ENCODE data around the gene BCDIN3D.

BCDIN3D gene

DNA sequence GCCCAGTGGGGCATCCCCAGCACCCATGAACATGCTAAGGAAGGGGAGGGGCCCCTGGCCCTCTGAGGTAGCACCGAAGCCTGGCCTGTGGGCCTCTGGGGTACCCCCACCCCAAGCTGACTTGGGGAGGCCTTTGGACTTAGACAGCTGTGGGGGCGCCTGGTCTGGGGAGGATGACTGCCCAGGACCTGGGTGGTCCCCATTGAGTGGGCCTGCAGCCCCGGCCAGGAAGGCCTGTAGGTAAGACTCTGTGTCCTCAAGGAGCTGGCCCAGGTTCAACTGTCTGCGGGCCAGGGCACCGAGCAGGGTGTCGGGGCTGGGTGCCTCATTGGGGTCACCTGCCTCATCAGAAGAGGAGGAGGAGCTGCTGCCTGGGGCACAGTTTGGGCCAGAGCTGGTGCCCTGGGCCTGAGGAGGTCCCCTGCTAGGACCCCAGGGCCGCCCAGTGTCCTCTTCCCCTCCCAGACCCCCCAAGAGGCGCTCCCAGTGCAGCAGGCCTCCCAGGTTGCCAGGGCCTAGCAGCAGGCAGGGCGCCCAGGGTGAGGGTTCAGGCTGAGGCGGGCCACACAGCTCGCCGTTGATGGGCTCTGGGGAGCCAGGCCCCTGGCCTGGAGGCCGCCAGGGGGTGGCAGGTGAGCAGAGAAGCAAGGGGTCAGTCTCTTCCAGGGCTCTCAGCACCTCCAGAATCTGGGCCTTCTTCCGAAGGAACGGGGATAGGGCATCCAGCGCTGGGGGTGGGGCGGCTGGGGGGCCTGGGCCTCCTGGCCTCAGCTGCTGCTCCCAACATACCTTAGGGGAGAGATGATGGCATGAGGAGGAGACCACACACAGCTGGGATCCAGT lies 46.1 kb downstream of the BCDIN3D start:
- DNase-seq (ENCODE audit: low read depth, low spot score), result no peak

DNA sequence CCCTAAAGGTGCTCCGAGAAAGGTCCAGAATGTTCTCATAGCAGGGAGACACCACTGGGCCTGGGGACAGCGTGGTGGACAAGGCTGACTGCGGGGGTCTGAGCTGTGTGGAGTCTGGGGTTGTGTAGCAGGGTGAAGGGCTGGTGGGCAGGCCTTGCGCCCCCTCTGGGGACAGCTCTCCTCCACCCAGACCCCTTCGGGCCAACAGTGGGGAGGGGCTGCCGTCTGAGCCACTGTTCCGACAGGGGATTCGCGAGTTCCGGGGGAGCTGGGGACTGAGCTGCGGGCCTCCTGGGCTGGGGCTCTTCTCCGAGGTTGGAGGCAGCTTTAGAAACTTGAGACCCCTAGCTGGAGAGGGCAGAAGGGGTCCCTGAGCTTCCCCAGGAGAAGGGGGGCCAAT lies 46.8 kb downstream of the BCDIN3D start:
- DNase-seq (ENCODE audit: low read depth, low spot score), result no peak

DNA sequence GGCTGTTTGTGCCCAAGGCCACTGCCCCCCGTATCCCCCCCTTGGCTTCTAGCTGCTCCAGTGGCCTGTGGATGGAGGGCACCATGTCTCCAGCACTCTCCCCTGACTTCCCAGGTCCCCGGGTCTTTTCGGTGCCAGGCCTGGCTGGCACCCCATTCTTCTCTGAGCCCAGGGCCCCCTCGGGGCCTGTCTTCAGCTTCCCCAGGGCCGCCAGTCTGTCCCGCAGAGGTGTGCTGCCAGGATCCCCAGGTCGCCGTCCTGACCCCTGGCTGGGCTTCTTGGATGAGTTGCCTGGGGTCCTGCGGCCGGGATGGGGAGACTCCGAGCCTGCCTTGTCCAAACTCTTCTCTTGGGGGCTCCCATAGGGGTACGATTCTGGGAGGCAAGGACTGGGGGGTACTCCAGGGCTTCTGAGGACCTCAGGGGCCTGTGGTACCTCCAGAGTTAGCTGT lies 47.2 kb downstream of the BCDIN3D start:
- DNase-seq (ENCODE audit: low read depth, low spot score), result no peak

DNA sequence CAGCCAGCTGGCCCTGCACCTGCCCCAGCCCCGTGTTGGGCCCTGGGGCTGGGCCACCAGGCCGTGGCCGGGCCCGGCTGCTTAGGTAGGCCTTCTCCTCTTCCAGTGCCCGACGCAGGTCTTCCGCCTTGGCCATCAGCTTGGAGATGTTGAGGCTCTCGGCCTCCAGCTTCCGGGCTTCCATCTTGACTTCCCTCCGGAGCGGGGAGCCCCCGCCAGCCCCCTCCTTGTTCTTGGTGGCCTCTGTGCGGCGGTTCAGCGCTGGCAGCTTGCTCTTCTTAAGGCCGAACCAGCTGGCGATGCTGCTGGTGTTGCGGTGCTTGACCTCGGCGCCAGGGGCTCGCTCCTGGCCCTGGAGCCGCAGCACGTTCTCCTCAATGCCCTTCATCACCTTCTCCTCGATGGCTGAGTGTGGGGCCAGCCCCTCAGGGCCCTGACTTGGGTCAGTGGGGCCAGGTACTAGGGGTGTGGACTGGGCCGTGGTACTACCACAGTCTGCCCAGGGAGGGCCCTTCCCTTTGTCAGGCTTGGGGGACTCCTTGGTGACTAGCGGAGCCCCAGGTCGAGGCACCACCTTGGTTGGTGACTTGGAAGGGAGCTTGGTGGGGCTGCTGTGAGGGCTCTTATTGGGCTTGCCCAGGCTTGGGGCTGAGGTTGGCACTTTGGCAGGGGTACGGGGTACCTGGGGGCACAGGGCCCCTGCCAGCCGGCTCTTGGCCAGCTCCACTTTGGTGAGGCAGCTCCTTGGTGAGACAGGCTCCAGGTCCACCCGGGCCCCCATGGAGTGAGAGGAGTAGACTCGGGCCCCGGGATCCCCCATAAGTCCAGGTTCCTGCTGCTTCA lies 47.9 kb downstream of the BCDIN3D start:
- DNase-seq (ENCODE audit: low read depth, low spot score), result no peak

DNA sequence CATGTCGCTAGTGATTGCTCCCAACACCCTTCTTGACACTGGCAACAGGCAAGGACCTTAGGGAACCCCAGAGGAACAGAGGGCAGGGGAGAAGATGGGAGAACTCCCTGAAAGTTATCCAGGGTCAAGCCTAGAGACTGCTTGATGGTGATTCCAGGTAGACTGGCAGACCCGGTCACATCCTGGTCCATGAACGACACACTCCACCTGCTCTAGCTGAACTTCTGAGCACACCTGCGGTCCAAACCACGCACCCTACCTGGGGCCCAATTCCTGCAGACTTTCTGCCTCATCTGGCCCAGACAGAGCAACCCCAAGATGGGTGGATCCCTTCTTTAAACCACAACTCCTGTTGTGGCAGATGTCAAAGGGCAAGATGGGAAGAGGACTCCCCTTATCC lies 48.9 kb downstream of the BCDIN3D start:
- DNase-seq (ENCODE audit: low read depth, low spot score), result no peak

DNA sequence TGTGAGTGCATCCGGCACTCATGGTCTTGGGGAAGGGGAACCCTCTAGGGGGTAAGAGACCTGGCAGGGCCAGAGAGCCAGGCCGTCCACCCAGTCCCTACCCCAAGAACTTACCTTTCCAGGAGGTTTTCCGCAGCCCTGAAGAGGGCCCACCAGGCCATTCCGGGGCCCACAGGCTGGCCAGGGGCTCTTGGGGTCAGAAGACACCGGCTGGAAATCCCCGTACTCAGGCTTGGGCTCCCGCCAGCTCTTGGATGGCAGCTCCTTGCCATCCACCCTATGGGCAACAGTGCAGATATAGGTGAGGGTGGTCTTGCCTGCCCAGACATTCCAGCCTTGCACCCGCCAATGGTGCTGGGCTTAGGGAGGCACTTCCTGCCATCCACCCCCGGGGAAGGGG lies 49.3 kb downstream of the BCDIN3D start:
- no peak for DNase-seq (ENCODE audit: low read depth, low spot score)

DNA sequence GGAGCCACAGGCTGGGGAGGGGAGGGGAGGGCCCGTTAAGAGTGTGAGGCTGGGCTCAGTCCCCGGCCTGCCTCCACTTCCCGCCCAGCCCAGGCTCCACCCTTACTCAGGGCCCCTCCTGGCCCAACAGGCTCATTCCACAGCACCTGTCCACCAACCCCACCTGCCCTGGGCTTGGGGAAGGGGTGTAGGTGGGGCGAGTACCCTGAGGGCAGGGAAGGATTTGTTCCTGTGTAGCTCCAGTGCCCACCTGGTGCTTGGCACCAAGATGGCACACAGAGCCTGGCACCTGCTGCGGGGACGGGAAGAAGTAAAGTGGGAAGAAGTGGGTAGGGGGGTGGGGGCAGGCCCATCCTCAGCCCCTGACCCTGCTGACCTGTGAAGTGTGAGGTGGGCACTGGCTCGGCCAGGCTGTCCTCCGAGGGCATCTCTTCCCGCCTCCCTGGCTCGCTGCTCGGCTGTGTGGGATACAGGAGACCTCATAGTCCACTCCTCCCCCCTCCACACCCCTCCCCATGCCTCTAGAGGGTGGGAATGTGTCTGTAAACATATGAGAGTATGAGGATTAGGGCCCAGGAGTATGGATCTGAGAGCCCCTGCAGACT lies 49.8 kb downstream of the BCDIN3D start:
- no peak for DNase-seq (ENCODE audit: low read depth, low spot score)

DNA sequence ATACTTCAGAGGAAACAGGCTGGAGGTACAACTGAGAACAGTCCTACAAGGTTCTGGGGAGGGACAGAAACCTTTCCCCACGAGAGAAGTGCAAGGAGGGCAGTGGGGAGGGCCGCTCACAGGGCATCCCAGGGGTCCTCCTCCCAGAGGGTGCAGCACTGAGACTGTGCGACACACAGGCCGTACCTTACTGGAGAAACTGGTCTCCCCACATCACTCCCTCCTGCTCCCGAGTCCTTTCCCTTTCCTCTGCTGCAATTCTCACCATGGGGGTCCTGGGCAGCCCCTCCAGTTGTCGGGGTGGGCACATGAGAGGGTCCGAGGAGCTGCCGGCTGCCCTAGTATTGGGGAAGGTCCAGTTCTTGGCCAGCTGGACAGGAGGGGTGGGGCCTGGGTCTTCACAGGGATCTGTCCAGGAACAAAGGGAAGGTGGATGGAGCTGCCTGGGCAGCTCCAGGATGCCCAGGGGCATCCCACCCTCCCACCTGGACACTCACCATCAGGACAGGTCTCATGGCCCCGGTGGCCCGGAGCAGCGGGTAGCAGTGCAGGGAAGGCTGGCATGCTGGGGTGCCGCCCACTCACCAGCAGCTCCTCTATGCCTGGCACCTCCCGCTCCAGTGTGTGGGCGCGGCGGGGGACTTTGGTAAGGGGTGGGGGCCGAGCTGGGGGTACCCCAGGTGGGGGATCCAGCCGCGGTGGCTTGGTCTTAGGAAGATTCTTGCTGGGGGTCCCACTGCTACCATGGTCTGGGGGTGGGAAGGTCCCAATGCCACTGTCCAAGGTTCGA lies 50.5 kb downstream of the BCDIN3D start:
- DNase-seq (ENCODE audit: low read depth, low spot score), result no peak

DNA sequence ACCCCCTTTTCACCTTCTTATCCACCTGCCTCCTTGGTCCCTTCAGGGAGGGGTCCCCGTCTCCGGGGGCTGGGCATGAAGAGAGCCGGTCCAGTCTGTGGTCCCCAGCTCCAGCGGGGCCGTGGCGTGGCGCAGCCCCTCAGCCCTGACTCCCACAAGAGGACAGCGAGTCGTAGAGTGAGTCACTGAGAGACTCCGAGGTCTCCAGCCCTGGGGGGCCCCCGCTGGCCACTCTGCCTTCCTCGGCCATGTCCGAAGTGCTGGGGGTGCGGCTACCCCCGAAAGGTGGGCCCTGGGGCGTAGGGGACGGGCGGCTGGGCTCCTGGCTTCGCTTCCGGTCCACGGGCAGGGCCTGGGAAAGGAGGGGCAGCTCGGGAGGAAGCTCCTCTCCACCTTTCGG lies 51.2 kb downstream of the BCDIN3D start:
- DNase-seq (ENCODE audit: low read depth, low spot score), result no peak

DNA sequence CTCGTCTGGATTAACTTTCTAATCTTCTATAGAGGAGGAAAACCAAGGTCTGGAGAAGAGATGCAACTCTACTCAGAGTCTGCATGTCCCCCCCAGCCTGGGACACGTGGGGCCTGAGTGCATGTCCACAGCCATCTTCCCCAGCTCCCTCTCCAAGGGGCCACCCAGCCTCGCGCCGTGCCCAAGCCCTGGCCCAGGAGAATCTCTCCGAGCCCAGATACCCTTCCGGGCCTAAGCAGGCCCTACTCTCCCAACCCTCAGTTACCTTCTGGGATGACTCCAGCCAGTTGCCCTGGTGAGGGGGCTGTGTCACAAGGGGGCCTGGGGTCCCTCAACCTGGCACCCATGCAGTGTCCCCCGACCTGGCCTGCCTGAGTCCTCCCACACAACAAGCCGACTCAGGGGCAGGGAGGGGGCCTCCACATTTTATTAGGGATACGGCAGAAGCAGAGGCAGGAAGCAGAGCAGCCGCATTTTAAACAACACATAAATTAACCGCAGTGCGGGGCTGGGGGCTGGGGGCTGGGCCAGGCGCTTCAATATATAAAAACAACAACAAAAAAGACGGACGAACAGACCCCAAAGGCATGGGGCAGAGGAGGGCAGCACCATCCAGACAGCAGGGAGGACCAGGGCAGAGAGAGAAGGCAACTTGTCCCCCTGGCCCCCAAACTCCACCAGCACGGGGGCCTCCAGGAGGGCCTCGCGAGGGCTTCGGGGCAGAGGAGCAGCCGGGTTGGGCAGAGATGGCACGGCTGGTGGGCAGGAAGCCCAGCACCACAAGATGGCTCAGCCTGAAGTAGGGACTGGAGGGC lies 52.0 kb downstream of the BCDIN3D start:
- no peak for DNase-seq (ENCODE audit: low read depth, low spot score)

DNA sequence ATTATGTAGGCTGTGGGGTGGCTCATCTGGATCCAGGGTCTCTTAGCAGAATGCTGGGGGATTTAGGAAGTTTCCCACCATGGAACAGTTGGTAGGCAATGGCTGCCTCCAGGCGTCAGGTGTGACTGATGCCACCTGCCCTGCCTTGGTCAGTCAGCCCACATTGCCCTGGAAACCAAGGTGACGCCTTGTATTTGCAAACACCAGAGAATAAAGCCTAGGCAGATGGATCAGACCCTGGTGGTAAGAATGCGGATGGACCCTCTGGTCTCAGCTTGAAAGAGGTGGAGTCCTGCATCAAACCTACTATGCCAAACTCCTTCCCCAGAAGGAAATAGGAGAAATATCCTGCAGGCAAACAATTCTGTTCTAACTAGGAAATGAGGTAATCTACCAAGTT lies 52.9 kb downstream of the BCDIN3D start:
- no peak for DNase-seq (ENCODE audit: low read depth, low spot score)

DNA sequence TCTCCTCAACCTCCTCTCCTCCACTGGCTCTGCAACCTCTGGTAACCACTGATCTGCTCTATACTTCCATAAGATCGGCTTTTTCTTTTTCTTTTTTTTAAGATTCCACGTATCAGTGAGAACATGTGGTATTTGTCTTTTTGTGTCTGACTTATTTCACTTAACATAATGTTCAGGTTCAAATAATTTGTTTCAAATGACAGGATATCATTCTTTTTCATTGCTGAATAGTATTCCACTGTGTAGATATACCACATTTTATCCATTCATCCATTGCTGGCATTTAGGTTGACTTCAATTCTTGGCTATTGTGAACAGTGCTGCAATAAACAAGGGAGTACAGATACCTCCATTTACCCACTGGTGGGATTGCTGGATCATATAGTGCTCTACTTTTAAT lies 55.2 kb downstream of the BCDIN3D start:
- no peak for DNase-seq (ENCODE audit: low read depth, low spot score)

All from astrocyte of the hippocampus (primary cell).